MCF 10A (cell line): ENCODE measurements around the gene CEP192. TPM values are rescaled to one million over a fixed set of nuclear protein-coding genes. Genes with fewer than 3 reads are reported as not detected.
A peak's percentile ranks its signal among the peaks of the same experiment; 100 is the strongest.

Experiments
- BruUV-seq: library from RNA; stranded (reverse); fragments of 400-500 nt; replicated peaks from 2 replicates; lab custom pipeline; 2021; lab: Mats Ljungman, UMichigan
- CTCF ChIA-PET: fragments of 300-600 bp; sonication (Branson Sonifier 250); formaldehyde crosslinking; extraction: SDS; loops from one replicate; lab custom pipeline; 2021; ENCODE audit warnings: antibody characterized with exemption, inconsistent platforms; lab: Yijun Ruan, JAX
- POLR2A ChIA-PET: fragments of 300-600, 350-650 bp; sonication (Branson Sonifier 250); formaldehyde crosslinking; extraction: SDS; loops from one replicate; lab custom pipeline; 2020; ENCODE audit warnings: antibody characterized with exemption, inconsistent platforms; lab: Yijun Ruan, JAX
- DNase-seq: peaks from one replicate; pipeline ENCODE4 v3.0.0-alpha.2; 2018; ENCODE audit not compliant: unreplicated experiment
- H3K27ac Mint-ChIP-seq: one replicate; pipeline ENCODE4 v1.8.0; 2022; ENCODE audit warnings: mild to moderate bottlenecking, low read depth, mixed read lengths; ENCODE audit not compliant: unreplicated experiment
- H3K27me3 Mint-ChIP-seq: one replicate; pipeline ENCODE4 v1.8.0; 2022; ENCODE audit warnings: mixed read lengths; ENCODE audit not compliant: insufficient read depth, unreplicated experiment
- H3K36me3 Mint-ChIP-seq: one replicate; pipeline ENCODE4 v1.8.0; 2022; ENCODE audit warnings: mild to moderate bottlenecking, moderate library complexity, mixed read lengths; ENCODE audit not compliant: insufficient read depth, unreplicated experiment
- H3K4me1 Mint-ChIP-seq: one replicate; pipeline ENCODE4 v1.8.0; 2022; ENCODE audit warnings: mixed read lengths; ENCODE audit not compliant: insufficient read depth, unreplicated experiment
- H3K4me3 Mint-ChIP-seq: one replicate; pipeline ENCODE4 v1.8.0; 2022; ENCODE audit warnings: mild to moderate bottlenecking, moderate library complexity, mixed read lengths; ENCODE audit not compliant: unreplicated experiment
- H3K9me3 Mint-ChIP-seq: one replicate; pipeline ENCODE4 v1.8.0; 2022; ENCODE audit warnings: mixed read lengths; ENCODE audit not compliant: unreplicated experiment
- CTCF ChIP-seq: fragments of 200-600 bp; IDR thresholded peaks from one replicate; pipeline ENCODE4 v1.8.0; 2022; ENCODE audit warnings: antibody characterized with exemption, mild to moderate bottlenecking; ENCODE audit not compliant: unreplicated experiment
- intact Hi-C: fragments of 100-400 bp; cut with micrococcal nuclease; formaldehyde crosslinking; loops from 2 replicates; pipeline ENCODE4 v1.14.1; 2022
- total RNA-seq: library from RNA; stranded (reverse); gene quantifications from 2 replicates; pipeline ENCODE4 v1.2.3, GENCODE V29; 2022

CEP192 gene
- total RNA-seq, 1 experiment from 2014 or later = 14.3 TPM

- ChIA-PET CTCF (interaction anchor here (0.6 to 0.7 kb wide), 3 partner anchors 117 to 326 kb away, joined by 3 to 4 read pairs (median 3); no protein-coding TSS in a partner anchor), POLR2A (interaction anchor here (0.6 to 3.5 kb wide), 24 partner anchors 10 to 736 kb away, joined by 3 to 33 read pairs (median 5); partner anchors contain the start of genes AFG3L2, CEP76, FAM210A and PSMG2)
- no peak for TF ChIP-seq CTCF
- Mint-ChIP-seq H3K4me1 (peaks cover 21% of the 10 kb centered on the region), H3K36me3 (peaks cover 20% of the 10 kb centered on the region), H3K4me3 (peak overlapping the region; percentile 99), H3K9me3 (no peaks in the 10 kb centered on the region), H3K27ac (peak overlapping the region; percentile 83), H3K27me3 (no peaks in the 10 kb centered on the region)
- no peak for DNase-seq
- intact Hi-C loops = loop anchor here (5.0 kb wide), 1 partner anchor 642 kb away; no protein-coding TSS in a partner anchor
- BruUV-seq = TSS peak; percentile 94
Observed at GRCh38 chr18:12990641-12990966, 558 bp upstream of the CEP192 start.

GRCh38 chr18:12991821-12992179 is 638 bp downstream of the CEP192 start:
- Mint-ChIP-seq H3K36me3 (peaks cover 15% of the 10 kb centered on the region), H3K27ac (peak overlapping the region; percentile 83), H3K4me3 (peak overlapping the region; percentile 99), H3K9me3 (no peaks in the 10 kb centered on the region), H3K4me1 (peaks cover 21% of the 10 kb centered on the region), H3K27me3 (no peaks in the 10 kb centered on the region)
- TF ChIP-seq CTCF = no peak
- ChIA-PET POLR2A (interaction anchor here (1.0 to 3.5 kb wide), 14 partner anchors 9 to 735 kb away, joined by 3 to 33 read pairs (median 8); partner anchors contain the start of genes AFG3L2, FAM210A, RNMT and SEH1L), CTCF (interaction anchor here (1.0 to 1.3 kb wide), 2 partner anchors 25 to 71 kb away, joined by 3 to 4 read pairs; no protein-coding TSS in a partner anchor)
- DNase-seq = no peak
- no TSS peak for BruUV-seq
- intact Hi-C loops = loop anchor here (5.0 kb wide), 1 partner anchor 641 kb away; no protein-coding TSS in a partner anchor

- Mint-ChIP-seq H3K4me3 (peak overlapping the region; percentile 99), H3K27ac (no peak overlapping the region), H3K27me3 (no peaks in the 10 kb centered on the region), H3K36me3 (peaks cover 12% of the 10 kb centered on the region), H3K9me3 (no peaks in the 10 kb centered on the region), H3K4me1 (peaks cover 28% of the 10 kb centered on the region)
- TF ChIP-seq CTCF = no peak
- DNase-seq = no peak
- ChIA-PET POLR2A (interaction anchor here (1.2 to 2.2 kb wide), 2 partner anchors 45 to 732 kb away, joined by 3 to 6 read pairs; partner anchors contain the start of gene SEH1L), CTCF (interaction anchor here (0.8 to 1.2 kb wide), 2 partner anchors 11 to 21 kb away, joined by 3 read pairs; no protein-coding TSS in a partner anchor)
- no TSS peak for BruUV-seq
- intact Hi-C loops = loop anchor here (5.0 kb wide), 1 partner anchor 639 kb away; no protein-coding TSS in a partner anchor
Observed at GRCh38 chr18:12993439-12993838, 2.3 kb downstream of the CEP192 start.

GRCh38 chr18:12995424-12995823 is 4.3 kb downstream of the CEP192 start:
- H3K27me3 Mint-ChIP-seq = no peaks in the 10 kb centered on the region
- no peaks in the 10 kb centered on the region for H3K9me3 Mint-ChIP-seq
- BruUV-seq = no TSS peak
- peaks cover 20% of the 10 kb centered on the region for H3K4me1 Mint-ChIP-seq
- intact Hi-C loops = no loop called here
- no peak for TF ChIP-seq CTCF
- ChIA-PET CTCF (interaction anchor here (0.9 to 1.7 kb wide), 2 partner anchors 9 to 22 kb away, joined by 4 read pairs; no protein-coding TSS in a partner anchor), POLR2A (no interaction called here)
- no peak for DNase-seq
- no peak overlapping the region for H3K27ac Mint-ChIP-seq
- no peak overlapping the region for H3K4me3 Mint-ChIP-seq
- H3K36me3 Mint-ChIP-seq = peaks cover 8% of the 10 kb centered on the region
